ENCODE data around the gene PXYLP1.

PXYLP1 gene

GRCh38 chr3:141326123-141326522 lies 94.5 kb downstream of the PXYLP1 start:
- no peak for DNase-seq (ENCODE audit: low read depth)

GRCh38 chr3:141326626-141327025 lies 95.0 kb downstream of the PXYLP1 start:
- no peak for DNase-seq (ENCODE audit: low read depth)

- DNase-seq (ENCODE audit: low read depth): no peak
These were observed 96.9 kb downstream of the PXYLP1 start for GRCh38 chr3:141328286-141329166.

GRCh38 chr3:141330235-141330634 lies 98.6 kb downstream of the PXYLP1 start:
- DNase-seq (ENCODE audit: low read depth): no peak

GRCh38 chr3:141330718-141331376 lies 99.2 kb downstream of the PXYLP1 start:
- no peak for DNase-seq (ENCODE audit: low read depth)

GRCh38 chr3:141331377-141332318 lies 100.0 kb downstream of the PXYLP1 start:
- no peak for DNase-seq (ENCODE audit: low read depth)

- DNase-seq (ENCODE audit: low read depth): no peak
These were observed 100.8 kb downstream of the PXYLP1 start for GRCh38 chr3:141332416-141332815.

GRCh38 chr3:141333836-141334626 lies 102.4 kb downstream of the PXYLP1 start:
- DNase-seq (ENCODE audit: low read depth): no peak

- no peak for DNase-seq (ENCODE audit: low read depth)
These were observed 103.1 kb downstream of the PXYLP1 start for GRCh38 chr3:141334627-141335250.

- no peak for DNase-seq (ENCODE audit: low read depth)
These were observed 104.0 kb downstream of the PXYLP1 start for GRCh38 chr3:141335531-141336061.

GRCh38 chr3:141336672-141337522 lies 105.3 kb downstream of the PXYLP1 start:
- DNase-seq (ENCODE audit: low read depth): no peak

GRCh38 chr3:141337523-141337854 lies 105.9 kb downstream of the PXYLP1 start:
- DNase-seq (ENCODE audit: low read depth): no peak

- no peak for DNase-seq (ENCODE audit: low read depth)
These were observed 106.4 kb downstream of the PXYLP1 start for GRCh38 chr3:141337991-141338390.

- DNase-seq (ENCODE audit: low read depth): no peak
These were observed 107.3 kb downstream of the PXYLP1 start for GRCh38 chr3:141338881-141339280.

GRCh38 chr3:141341536-141341935 lies 109.9 kb downstream of the PXYLP1 start:
- no peak for DNase-seq (ENCODE audit: low read depth)

- DNase-seq (ENCODE audit: low read depth): no peak
These were observed 110.8 kb downstream of the PXYLP1 start for GRCh38 chr3:141342386-141342785.

GRCh38 chr3:141343077-141343476 lies 111.5 kb downstream of the PXYLP1 start:
- DNase-seq (ENCODE audit: low read depth): no peak

GRCh38 chr3:141343865-141344271 lies 112.2 kb downstream of the PXYLP1 start:
- no peak for DNase-seq (ENCODE audit: low read depth)
